Common myeloid progenitor, CD34-positive (primary cell): ENCODE data around the gene CPB1.

Experiments
- CTCF ChIA-PET: fragments of 350-600 bp; sonication (Branson Sonifier 250); formaldehyde crosslinking; loops from one replicate; lab custom pipeline; 2021; ENCODE audit warnings: antibody characterized with exemption; lab: Charles Lee
- POLR2A ChIA-PET: fragments of 350-600 bp; sonication (Branson Sonifier 250); formaldehyde crosslinking; loops from one replicate; lab custom pipeline; 2021; ENCODE audit warnings: antibody characterized with exemption; lab: Charles Lee
- DNase-seq, 3 donors: peaks; one replicate each; pipeline versions ENCODE4 v3.0.0 to v3.0.0-alpha.2; 2013
- H3K27ac ChIP-seq, 2 experiments: 1 replicate in 1 of 2; 2 replicates in 1 of 2; pipeline ENCODE4 v1.7.0; 2013; ENCODE audit warnings: inconsistent platforms in 2 of 2, low read length in 2 of 2, mild to moderate bottlenecking in 2 of 2, low read depth in 1 of 2, moderate library complexity in 1 of 2; ENCODE audit not compliant: severe bottlenecking in 2 of 2, insufficient read depth in 1 of 2, poor library complexity in 1 of 2
- H3K27me3 ChIP-seq, 5 experiments: replicated peaks in 2 of 5; 1 replicate in 3 of 5; 2 replicates in 2 of 5; pipeline versions ENCODE4 v1.6.1 to v1.7.0; 2013; ENCODE audit warnings: low read length in 4 of 5, mild to moderate bottlenecking in 2 of 5, moderate library complexity in 2 of 5, inconsistent platforms in 1 of 5; ENCODE audit not compliant: insufficient read depth in 5 of 5, control insufficient read depth in 4 of 5
- H3K36me3 ChIP-seq, 4 experiments: 1 replicate in 2 of 4; 2 replicates in 2 of 4; pipeline versions ENCODE4 v1.6.1 to v1.7.0; 2013; ENCODE audit warnings: low read length in 3 of 4, control low read depth in 1 of 4, mild to moderate bottlenecking in 1 of 4; ENCODE audit not compliant: control insufficient read depth in 4 of 4, insufficient read depth in 4 of 4
- H3K4me1 ChIP-seq, 4 experiments: 1 replicate in 3 of 4; 2 replicates in 1 of 4; pipeline versions ENCODE4 v1.6.1 to v1.7.1; 2013; ENCODE audit warnings: low read length in 3 of 4, mild to moderate bottlenecking in 3 of 4, control low read depth in 1 of 4, inconsistent platforms in 1 of 4, moderate library complexity in 1 of 4; ENCODE audit not compliant: control insufficient read depth in 4 of 4, insufficient read depth in 4 of 4; ENCODE audit errors: control extremely low read depth in 1 of 4
- H3K4me3 ChIP-seq, 7 experiments: 1 replicate in 4 of 7; 2 replicates in 3 of 7; pipeline versions ENCODE4 v1.5.1 to v1.7.0; 2013; ENCODE audit warnings: mild to moderate bottlenecking in 7 of 7, low read length in 6 of 7, moderate library complexity in 6 of 7, inconsistent platforms in 2 of 7, low read depth in 2 of 7, control low read depth in 1 of 7; ENCODE audit not compliant: insufficient read depth in 4 of 7, control insufficient read depth in 1 of 7; ENCODE audit errors: extremely low read depth in 1 of 7
- H3K9me3 ChIP-seq, 5 experiments: 1 replicate in 4 of 5; 2 replicates in 1 of 5; pipeline versions ENCODE4 v1.6.1 to v1.7.1; 2013; ENCODE audit warnings: low read length in 4 of 5, mild to moderate bottlenecking in 2 of 5, inconsistent platforms in 1 of 5, low read depth in 1 of 5, moderate library complexity in 1 of 5; ENCODE audit not compliant: control insufficient read depth in 4 of 5, insufficient read depth in 2 of 5; ENCODE audit errors: control extremely low read depth in 1 of 5
- WGBS: methylation state at CpG from one replicate; pipeline ENCODE4 v1.1.5; 2013; ENCODE audit not compliant: insufficient coverage; 5-methylcytosine and 5-hydroxymethylcytosine counted together

Gene CPB1

DNA sequence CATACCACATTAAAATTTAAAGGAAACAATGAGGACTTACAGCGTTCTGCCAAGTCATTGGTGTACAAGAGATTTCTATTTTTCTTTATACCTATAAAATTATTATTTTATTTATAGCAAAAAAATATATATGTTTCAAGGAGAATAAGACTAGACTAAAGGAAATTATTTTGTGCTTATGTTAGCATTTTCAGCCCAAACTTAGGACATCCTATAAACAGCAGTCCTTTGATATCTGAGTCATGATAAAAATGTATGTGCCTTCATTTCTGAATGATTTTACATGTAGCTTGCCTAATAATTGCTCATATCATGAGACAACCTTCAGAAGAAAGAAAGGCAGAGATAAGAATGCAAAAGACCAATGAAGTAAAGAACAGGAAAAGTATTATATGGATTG lies 20.8 kb downstream of the CPB1 start:
- Histone ChIP-seq H3K4me1 (peaks cover 0 to 3% (median under 1%) of the 10 kb centered on the region in 4 experiments), H3K27me3 (no peaks in the 10 kb centered on the region), H3K36me3 (no peaks in the 10 kb centered on the region), H3K27ac (no peak overlapping the region), H3K9me3 (no peaks in the 10 kb centered on the region), H3K4me3 (no peak overlapping the region)
- whole genome bisulfite sequencing: no CpG with 5 or more reads among the region's 1 CpG
- DNase-seq: no peak
- CTCF ChIA-PET: interaction anchor here (1.2 to 1.3 kb wide), 2 partner anchors 95 to 98 kb away, joined by 3 to 5 read pairs; no protein-coding TSS in a partner anchor
- POLR2A ChIA-PET: no interaction called here

DNA sequence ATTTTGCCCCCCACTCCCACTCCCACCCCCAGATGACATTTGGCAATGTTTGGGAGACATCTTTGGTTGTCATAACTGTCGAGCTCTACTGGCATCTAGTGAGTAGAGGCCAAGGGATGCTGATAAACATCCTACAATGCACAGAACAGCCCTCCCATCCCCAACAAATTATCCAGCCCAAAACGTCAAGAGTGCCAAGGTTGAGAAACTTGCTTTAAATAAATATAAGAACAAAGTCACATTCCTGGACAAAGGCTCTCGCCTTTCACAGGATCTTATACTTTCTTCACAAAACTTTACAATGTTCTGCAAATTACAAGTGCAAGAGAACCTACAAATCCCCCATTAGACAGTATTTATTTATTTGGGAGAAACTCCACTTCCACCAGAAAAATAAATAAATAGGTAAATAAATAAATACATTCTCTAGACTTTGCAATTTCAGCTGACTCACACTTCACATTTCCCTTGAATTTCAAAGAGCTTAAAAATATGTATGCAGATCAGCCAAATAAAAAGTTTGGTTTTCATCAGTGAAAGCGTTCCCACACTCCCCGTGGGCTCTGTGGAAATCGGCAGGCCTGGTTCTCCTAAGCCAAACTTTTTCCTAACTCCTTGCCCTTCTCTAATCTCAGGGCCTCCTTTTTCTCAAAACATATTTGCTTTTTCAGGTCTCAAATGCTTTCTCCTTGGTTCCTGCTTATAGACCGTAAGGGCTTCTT lies 24.8 kb downstream of the CPB1 start:
- Histone ChIP-seq H3K9me3 (no peaks in the 10 kb centered on the region), H3K27ac (peak overlapping the region in 1 of 2 experiments; percentile 23), H3K27me3 (no peaks in the 10 kb centered on the region), H3K4me3 (no peak overlapping the region), H3K36me3 (no peaks in the 10 kb centered on the region), H3K4me1 (peaks cover 0 to 7% (median 2%) of the 10 kb centered on the region in 4 experiments)
- ChIA-PET POLR2A (no interaction called here), CTCF (interaction anchor here (1.2 to 2.1 kb wide), 4 partner anchors 9 to 96 kb away, joined by 5 to 16 read pairs (median 5); no protein-coding TSS in a partner anchor)
- WGBS: 86% methylated on average over 5 of the region's 7 CpGs
- DNase-seq: no peak

DNA sequence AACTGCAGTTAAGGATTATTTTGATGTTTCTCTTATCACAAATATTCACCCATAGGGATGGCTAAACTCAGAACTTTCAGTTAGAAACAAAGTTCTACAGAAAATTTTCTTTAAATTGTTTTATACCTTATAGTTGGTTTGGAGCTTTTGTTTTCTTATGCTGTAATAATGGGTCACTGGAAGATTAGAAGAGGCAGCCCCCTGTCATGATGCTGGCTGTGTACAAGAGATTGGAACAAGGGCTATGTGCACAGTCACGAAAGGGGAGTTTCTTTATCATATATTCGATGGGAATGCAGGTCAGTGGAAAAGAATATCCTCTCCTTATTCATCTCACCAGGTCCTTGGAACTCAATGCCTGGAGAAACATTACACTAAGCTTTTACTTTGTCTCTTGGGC lies 25.5 kb downstream of the CPB1 start:
- H3K4me3 ChIP-seq: no peak overlapping the region
- no peaks in the 10 kb centered on the region for H3K36me3 ChIP-seq

DNA sequence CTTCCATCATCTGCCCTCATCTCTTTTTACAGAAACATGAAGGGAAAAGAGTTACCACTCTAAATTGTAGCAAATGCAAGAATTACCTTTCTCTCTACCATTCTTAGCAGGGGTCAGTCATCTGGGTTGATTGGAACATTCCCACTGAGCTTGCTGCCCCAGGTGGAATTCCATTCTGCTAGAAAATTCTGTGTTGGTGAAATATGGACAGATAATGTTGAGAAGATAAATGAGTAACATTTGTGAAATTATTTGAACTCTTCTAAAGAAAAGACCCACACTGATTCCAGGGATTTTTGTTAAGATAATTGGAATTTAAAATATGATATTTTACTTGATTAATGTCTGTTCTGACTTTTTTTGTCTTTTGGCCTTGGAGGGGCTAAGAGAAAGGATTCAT lies 26.4 kb downstream of the CPB1 start:
- ChIA-PET POLR2A (interaction anchor here (0.6 kb wide), 1 partner anchor 315 kb away, joined by 3 read pairs; no protein-coding TSS in a partner anchor), CTCF (interaction anchor here (1.2 to 2.1 kb wide), 6 partner anchors 8 to 127 kb away, joined by 3 to 16 read pairs (median 5); no protein-coding TSS in a partner anchor)
- Histone ChIP-seq H3K36me3 (no peaks in the 10 kb centered on the region), H3K27me3 (no peaks in the 10 kb centered on the region), H3K9me3 (no peaks in the 10 kb centered on the region), H3K4me3 (no peak overlapping the region), H3K4me1 (peaks cover 0 to 7% (median 2%) of the 10 kb centered on the region in 4 experiments), H3K27ac (no peak overlapping the region)
- no peak for DNase-seq

More for the DNA sequence above, 25.5 kb downstream of the CPB1 start:
- ChIA-PET CTCF (interaction anchor here (1.2 to 2.1 kb wide), 5 partner anchors 9 to 95 kb away, joined by 4 to 16 read pairs (median 5); no protein-coding TSS in a partner anchor), POLR2A (no interaction called here)
- Histone ChIP-seq H3K27me3 (no peaks in the 10 kb centered on the region), H3K9me3 (no peaks in the 10 kb centered on the region), H3K27ac (peak overlapping the region in 1 of 2 experiments; percentile 23), H3K4me1 (peaks cover 0 to 7% (median 2%) of the 10 kb centered on the region in 4 experiments)
- WGBS: 100% methylated on average over 1 of the region's 2 CpGs
- peak in 2 of 3 donors; percentile 28 to 55 for DNase-seq

DNA sequence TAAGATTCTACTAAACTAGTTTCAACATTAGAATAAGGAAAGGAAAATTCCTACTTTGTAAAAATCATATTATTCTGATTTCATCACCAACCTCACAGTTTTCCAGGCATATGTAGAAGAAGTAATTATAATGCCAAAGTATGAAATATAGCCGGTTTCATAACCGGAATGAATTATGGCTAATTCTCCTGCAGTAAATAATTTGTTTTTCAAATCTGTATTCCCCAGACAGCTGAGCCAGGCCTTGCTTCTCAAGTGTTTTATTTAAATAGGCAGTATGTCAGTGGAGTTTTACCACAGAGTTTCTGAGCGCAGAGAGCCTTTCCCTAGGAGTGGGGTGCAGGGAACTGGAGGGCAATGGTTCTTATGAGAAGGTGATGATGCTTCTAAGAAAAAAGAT lies 28.8 kb downstream of the CPB1 start:
- Histone ChIP-seq H3K4me3 (no peak overlapping the region), H3K9me3 (no peaks in the 10 kb centered on the region), H3K4me1 (peaks cover 0 to 7% (median 2%) of the 10 kb centered on the region in 4 experiments), H3K36me3 (no peaks in the 10 kb centered on the region), H3K27ac (no peak overlapping the region), H3K27me3 (no peaks in the 10 kb centered on the region)
- POLR2A ChIA-PET: no interaction called here
- 80% methylated on average over 1 of the region's 3 CpGs for WGBS
- DNase-seq: no peak
- CTCF ChIA-PET: no interaction called here

DNA sequence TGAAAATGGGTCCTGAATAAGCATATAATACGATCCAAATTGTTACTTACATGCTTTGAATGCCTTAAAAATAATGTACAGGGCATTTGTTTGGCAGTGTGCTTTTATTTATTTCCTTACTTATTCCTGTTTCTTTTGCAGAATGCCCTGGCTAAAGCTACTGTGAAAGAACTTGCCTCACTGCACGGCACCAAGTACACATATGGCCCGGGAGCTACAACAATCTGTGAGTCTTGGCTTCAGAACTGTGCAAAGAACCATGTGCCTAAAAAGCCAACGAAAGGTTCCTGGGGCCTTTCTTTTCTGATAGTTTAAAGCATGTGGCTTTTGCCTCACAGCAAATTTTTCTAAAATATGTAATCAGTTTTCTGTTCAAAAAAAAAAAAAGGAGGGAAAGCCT lies 29.7 kb downstream of the CPB1 start:
- WGBS: 94% methylated on average over 2 of the region's 4 CpGs
- peaks cover 5 to 10% (median 7%) of the 10 kb centered on the region in 4 experiments for H3K4me1 ChIP-seq
- no peaks in the 10 kb centered on the region for H3K9me3 ChIP-seq
- no peak overlapping the region for H3K4me3 ChIP-seq
- ChIA-PET POLR2A (no interaction called here), CTCF (interaction anchor here (0.5 to 0.8 kb wide), 2 partner anchors 17 to 85 kb away, joined by 3 to 5 read pairs; no protein-coding TSS in a partner anchor)
- no peak overlapping the region for H3K27ac ChIP-seq
- no peaks in the 10 kb centered on the region for H3K27me3 ChIP-seq
- H3K36me3 ChIP-seq: no peaks in the 10 kb centered on the region
- DNase-seq: no peak

DNA sequence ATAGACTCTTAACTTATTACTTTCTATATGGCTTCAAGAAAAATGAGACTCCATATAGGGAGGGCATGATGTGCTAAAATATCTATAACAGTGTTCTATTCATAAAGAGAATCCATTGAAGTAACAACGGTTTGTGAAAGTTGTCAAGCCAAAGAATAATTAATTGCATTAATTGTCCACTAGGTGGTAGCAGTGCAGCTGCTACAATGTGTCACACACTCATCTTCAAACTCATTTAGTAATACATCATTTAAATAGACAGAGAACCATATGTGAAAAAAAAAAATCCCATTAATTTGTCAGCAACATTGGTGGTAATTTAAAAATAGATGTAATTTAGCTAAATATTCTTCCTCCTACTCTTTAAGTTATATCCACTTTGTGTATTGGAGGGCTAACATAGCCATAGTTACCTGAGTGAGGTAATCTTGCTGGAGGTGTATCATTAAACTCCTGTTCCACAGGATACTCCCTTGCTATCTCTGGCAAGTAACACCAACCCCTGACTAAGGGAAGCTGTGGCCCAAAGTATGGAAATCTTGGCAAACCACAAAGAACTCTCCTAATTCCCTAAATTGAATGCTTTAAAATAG lies 33.8 kb downstream of the CPB1 start:
- Histone ChIP-seq H3K27ac (no peak overlapping the region), H3K4me3 (no peak overlapping the region), H3K27me3 (no peaks in the 10 kb centered on the region), H3K9me3 (no peaks in the 10 kb centered on the region), H3K4me1 (peaks cover 9 to 31% (median 25%) of the 10 kb centered on the region in 4 experiments), H3K36me3 (no peaks in the 10 kb centered on the region)
- ChIA-PET POLR2A (no interaction called here), CTCF (interaction anchor here (0.8 to 11.2 kb wide), 9 partner anchors 8 to 134 kb away, joined by 3 to 155 read pairs (median 13); no protein-coding TSS in a partner anchor)
- no CpG with 5 or more reads among the region's 1 CpG for WGBS
- peak; percentile 56 to 77 (median 74) for DNase-seq
